ENCODE results near the gene UQCRH. TPM values are rescaled to one million over a fixed set of nuclear protein-coding genes. Genes with fewer than 3 reads are reported as not detected.
"Not testable (repeated sequence)": the region's sequence is repeated elsewhere in the genome, so short reads cannot be mapped to it uniquely, and the experiment has no call there.

UQCRH gene
- total and polyA plus RNA-seq, 2 experiments from 2014 or later, result 597 to 698 TPM

- no peak for DNase-seq (ENCODE audit: low read depth in 1 of 2, low spot score in 1 of 2)
- Histone ChIP-seq H3K36me3 (peaks cover 13% of the 10 kb centered on the region), H3K27ac (peak overlapping the region; percentile 21), H3K27me3 (no peaks in the 10 kb centered on the region), H3K4me1 (ENCODE audit: low read depth) (peaks cover 5% of the 10 kb centered on the region), H3K9me3 (ENCODE audit: low read depth) (no peaks in the 10 kb centered on the region), H3K4me3 (no peak overlapping the region)
- TF ChIP-seq CTCF (IDR thresholded peaks at IDR 0.05; ENCODE audit: low read depth, low read length), result no peak
Measured at GRCh38 chr1:46343705-46344104, 40.2 kb downstream of the UQCRH start.

DNA sequence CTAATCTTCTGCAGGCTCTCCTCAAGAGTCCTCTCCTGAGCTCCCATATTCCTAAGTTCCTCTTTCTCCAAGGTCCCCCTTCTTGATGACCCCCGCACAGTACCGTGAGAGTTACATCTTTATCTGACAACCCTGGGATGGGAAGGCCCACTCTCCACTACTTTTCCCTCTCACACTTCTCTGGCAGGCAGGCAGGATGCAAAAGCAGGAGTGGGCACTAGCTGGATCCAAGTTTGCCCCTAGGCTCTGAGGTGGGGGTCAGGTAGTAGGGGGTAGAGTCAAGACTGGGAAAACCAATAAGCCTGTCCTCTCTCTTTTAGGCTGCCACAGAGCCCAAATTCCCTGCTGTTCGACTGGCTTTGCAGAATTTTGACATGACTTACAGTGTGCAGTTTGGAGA is 41.0 kb downstream of the UQCRH start:
- no peak for DNase-seq (ENCODE audit: low read depth in 1 of 2, low spot score in 1 of 2)
- Histone ChIP-seq H3K36me3 (peaks cover 13% of the 10 kb centered on the region), H3K4me3 (no peak overlapping the region), H3K4me1 (ENCODE audit: low read depth) (peaks cover 3% of the 10 kb centered on the region), H3K27ac (no peak overlapping the region), H3K9me3 (ENCODE audit: low read depth) (no peaks in the 10 kb centered on the region), H3K27me3 (no peaks in the 10 kb centered on the region)
- TF ChIP-seq CTCF (IDR thresholded peaks at IDR 0.05; ENCODE audit: low read depth, low read length), result no peak

DNA sequence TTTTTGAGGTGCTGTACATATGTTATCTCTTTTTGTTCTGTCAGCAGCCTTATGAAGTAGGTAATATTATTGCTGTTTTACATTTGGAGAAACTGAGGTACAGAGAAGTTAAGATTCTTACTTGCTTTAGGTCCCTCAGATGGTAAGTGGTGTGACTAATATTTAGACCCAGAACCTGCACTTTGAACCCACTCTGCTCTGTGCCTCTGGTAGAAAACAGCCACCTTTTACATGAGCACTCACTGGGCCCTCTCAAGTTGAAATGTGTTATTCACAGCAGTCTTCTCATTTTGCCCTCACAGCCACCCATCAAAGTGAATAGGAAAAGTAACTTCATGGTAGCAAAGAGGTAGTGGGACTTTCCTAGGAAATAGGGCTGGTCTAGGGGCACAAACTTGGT is 41.8 kb downstream of the UQCRH start:
- no peak for TF ChIP-seq CTCF (IDR thresholded peaks at IDR 0.05; ENCODE audit: low read depth, low read length)
- H3K9me3 ChIP-seq (ENCODE audit: low read depth), result no peaks in the 10 kb centered on the region
- H3K36me3 ChIP-seq, result peaks cover 20% of the 10 kb centered on the region
- no peak for DNase-seq (ENCODE audit: low read depth in 1 of 2, low spot score in 1 of 2)
- H3K27me3 ChIP-seq, result no peaks in the 10 kb centered on the region
- no peaks in the 10 kb centered on the region for H3K4me1 ChIP-seq (ENCODE audit: low read depth)
- no peak overlapping the region for H3K27ac ChIP-seq
- no peak overlapping the region for H3K4me3 ChIP-seq

GRCh38 chr1:46352363-46352762 is 48.9 kb downstream of the UQCRH start:
- no peak for TF ChIP-seq CTCF (IDR thresholded peaks at IDR 0.05; ENCODE audit: low read depth, low read length)
- no peak for DNase-seq (ENCODE audit: low read depth in 1 of 2, low spot score in 1 of 2)
- H3K4me3 ChIP-seq, result no peak overlapping the region
- peaks cover 42% of the 10 kb centered on the region for H3K36me3 ChIP-seq
- no peak overlapping the region for H3K27ac ChIP-seq
- no peaks in the 10 kb centered on the region for H3K27me3 ChIP-seq
- no peaks in the 10 kb centered on the region for H3K4me1 ChIP-seq (ENCODE audit: low read depth)
- no peaks in the 10 kb centered on the region for H3K9me3 ChIP-seq (ENCODE audit: low read depth)

- peaks cover 36% of the 10 kb centered on the region for H3K36me3 ChIP-seq
- H3K4me1 ChIP-seq (ENCODE audit: low read depth); H3K9me3 ChIP-seq (ENCODE audit: low read depth); H3K4me3 ChIP-seq; H3K27me3 ChIP-seq; H3K27ac ChIP-seq; DNase-seq (ENCODE audit: low read depth in 1 of 2, low spot score in 1 of 2): not testable (repeated sequence)
Measured at GRCh38 chr1:46355920-46356319, 52.4 kb downstream of the UQCRH start.

GRCh38 chr1:46362158-46362557 is 58.7 kb downstream of the UQCRH start:
- H3K4me1 ChIP-seq (ENCODE audit: low read depth), result no peaks in the 10 kb centered on the region
- H3K36me3 ChIP-seq, result peaks cover 23% of the 10 kb centered on the region
- no peaks in the 10 kb centered on the region for H3K27me3 ChIP-seq
- no peak overlapping the region for H3K4me3 ChIP-seq
- no peak for TF ChIP-seq CTCF (IDR thresholded peaks at IDR 0.05; ENCODE audit: low read depth, low read length)
- no peak for DNase-seq (ENCODE audit: low read depth in 1 of 2, low spot score in 1 of 2)
- H3K27ac ChIP-seq, result no peak overlapping the region
- no peaks in the 10 kb centered on the region for H3K9me3 ChIP-seq (ENCODE audit: low read depth)

Data from cardiac muscle cell (in vitro differentiated cells and primary cell).